Hematopoietic multipotent progenitor cell treated with erythropoietin and hydrocortisone succinate and interleukin-3 and kit ligand, for 6 days (in vitro differentiated cells): Measurements from ENCODE around the gene ZGPAT.

Experiments
- DNase-seq: peaks from one replicate; pipeline ENCODE4 v3.0.0-alpha.2; 2015

The ZGPAT gene

DNA sequence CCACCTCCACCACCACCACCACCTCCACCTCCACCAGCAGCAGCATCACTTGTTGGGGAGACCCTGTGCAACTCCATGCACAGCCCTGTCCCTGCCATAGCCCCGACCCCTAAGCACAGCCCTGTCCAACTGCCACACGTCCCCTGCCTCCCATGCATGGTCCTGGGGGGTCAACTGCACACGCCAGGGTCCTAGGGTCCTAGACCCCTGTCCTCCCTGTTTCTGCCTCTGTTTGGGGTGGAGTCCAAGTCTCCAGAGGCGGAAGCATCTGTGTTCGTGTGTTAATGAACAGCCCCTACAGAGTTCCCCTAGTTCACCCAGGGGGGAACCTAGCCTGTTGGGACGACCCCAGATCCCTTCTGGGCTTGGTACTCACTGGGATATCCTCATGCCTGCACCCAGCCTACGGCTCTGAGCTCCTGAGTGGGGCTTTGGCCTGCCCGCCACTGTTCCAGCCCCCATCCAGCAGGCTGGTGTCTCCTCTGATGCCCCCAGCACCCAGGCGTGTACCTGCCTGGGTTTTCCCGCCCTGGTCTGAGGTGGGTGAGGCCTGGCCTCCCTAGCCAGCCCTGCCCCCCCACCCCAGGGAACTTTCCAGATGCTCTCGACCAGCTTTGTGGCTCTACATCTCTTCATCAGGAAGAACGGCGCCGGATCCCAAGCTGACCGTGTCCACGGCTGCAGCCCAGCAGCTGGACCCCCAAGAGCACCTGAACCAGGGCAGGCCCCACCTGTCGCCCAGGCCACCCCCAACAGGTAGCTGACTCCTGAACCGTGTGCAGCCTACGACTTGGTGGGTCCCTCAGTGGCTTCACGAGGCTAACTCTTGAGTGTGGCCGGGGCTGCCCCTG lies 13.9 kb upstream of the ZGPAT start:
- no peak for DNase-seq

DNA sequence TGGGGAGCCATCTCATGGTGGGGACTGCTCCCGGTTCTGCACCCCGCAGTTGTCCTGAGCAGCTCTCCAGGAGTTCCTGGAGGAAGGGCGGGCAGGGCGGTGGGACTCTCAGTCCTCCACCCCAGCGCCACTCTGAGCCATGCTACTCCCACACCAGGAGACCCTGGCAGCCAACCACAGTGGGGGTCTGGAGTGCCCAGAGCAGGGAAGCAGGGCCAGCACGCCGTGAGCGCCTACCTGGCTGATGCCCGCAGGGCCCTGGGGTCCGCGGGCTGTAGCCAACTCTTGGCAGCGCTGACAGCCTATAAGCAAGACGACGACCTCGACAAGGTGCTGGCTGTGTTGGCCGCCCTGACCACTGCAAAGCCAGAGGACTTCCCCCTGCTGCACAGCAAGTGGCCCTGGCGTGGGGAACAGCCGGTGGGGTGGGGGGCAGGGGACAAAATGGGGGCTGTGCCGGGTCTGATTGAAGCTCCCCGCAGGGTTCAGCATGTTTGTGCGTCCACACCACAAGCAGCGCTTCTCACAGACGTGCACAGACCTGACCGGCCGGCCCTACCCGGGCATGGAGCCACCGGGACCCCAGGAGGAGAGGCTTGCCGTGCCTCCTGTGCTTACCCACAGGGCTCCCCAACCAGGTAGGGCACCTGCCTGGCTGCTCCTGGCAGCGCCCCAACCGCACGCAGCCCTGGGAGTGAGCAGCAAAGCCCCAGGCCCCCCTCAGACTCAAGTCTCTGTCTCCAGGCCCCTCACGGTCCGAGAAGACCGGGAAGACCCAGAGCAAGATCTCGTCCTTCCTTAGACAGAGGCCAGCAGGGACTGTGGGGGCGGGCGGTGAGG lies 13.0 kb upstream of the ZGPAT start:
- DNase-seq = no peak

DNA sequence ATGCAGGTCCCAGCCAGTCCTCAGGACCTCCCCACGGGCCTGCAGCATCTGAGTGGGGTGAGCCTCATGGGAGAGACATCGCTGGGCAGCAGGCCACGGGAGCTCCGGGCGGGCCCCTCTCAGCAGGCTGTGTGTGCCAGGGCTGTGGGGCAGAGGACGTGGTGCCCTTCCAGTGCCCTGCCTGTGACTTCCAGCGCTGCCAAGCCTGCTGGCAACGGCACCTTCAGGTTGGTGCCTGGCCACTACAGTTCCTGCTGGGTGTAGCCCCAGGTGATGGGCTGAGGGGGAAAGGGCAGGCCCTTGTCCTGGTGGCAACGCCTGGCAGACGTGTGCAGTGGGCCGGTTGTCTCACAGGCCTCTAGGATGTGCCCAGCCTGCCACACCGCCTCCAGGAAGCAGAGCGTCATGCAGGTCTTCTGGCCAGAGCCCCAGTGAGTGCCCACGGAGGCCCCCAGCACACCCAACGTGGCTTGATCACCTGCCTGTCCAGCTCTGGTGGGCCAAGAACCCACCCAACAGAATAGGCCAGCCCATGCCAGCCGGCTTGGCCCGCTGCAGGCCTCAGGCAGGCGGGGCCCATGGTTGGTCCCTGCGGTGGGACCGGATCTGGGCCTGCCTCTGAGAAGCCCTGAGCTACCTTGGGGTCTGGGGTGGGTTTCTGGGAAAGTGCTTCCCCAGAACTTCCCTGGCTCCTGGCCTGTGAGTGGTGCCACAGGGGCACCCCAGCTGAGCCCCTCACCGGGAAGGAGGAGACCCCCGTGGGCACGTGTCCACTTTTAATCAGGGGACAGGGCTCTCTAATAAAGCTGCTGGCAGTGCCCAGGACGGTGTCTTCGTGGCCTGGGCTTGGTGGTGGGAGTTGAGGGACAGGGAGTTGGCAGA lies 12.2 kb upstream of the ZGPAT start:
- DNase-seq = no peak

DNA sequence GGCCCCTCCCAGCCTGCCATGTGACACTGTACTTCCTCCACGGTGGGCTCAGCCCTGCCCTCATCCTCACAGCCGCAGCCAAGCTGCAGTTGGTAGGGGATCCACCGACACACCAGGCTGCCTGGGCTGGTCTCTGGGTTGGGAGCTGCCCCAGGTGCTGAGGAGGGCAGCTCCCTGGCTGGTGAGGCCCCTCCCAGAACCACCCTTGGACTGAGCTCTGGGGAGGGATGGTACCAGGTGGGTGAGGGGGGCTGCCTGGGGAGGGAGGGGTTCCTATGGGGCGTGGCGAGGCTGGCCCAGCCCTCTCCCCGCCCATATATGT lies 11.6 kb upstream of the ZGPAT start:
- DNase-seq = peak; percentile 60

DNA sequence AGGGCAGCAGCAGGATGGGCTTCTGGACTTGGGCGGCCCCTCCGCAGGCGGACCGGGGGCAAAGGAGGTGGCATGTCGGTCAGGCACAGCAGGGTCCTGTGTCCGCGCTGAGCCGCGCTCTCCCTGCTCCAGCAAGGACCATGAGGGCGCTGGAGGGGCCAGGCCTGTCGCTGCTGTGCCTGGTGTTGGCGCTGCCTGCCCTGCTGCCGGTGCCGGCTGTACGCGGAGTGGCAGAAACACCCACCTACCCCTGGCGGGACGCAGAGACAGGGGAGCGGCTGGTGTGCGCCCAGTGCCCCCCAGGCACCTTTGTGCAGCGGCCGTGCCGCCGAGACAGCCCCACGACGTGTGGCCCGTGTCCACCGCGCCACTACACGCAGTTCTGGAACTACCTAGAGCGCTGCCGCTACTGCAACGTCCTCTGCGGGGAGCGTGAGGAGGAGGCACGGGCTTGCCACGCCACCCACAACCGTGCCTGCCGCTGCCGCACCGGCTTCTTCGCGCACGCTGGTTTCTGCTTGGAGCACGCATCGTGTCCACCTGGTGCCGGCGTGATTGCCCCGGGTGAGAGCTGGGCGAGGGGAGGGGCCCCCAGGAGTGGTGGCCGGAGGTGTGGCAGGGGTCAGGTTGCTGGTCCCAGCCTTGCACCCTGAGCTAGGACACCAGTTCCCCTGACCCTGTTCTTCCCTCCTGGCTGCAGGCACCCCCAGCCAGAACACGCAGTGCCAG lies 11.0 kb upstream of the ZGPAT start, which contains the start of gene TNFRSF6B:
Gene TNFRSF6B, plus strand, starts transcription at position 25 of the 729 bp plus-strand sequence. Its CDS starts 116 bp downstream, at position 141.
- DNase-seq = peak; percentile 29

DNA sequence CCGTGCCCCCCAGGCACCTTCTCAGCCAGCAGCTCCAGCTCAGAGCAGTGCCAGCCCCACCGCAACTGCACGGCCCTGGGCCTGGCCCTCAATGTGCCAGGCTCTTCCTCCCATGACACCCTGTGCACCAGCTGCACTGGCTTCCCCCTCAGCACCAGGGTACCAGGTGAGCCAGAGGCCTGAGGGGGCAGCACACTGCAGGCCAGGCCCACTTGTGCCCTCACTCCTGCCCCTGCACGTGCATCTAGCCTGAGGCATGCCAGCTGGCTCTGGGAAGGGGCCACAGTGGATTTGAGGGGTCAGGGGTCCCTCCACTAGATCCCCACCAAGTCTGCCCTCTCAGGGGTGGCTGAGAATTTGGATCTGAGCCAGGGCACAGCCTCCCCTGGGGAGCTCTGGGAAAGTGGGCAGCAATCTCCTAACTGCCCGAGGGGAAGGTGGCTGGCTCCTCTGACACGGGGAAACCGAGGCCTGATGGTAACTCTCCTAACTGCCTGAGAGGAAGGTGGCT lies 10.4 kb upstream of the ZGPAT start:
- no peak for DNase-seq

DNA sequence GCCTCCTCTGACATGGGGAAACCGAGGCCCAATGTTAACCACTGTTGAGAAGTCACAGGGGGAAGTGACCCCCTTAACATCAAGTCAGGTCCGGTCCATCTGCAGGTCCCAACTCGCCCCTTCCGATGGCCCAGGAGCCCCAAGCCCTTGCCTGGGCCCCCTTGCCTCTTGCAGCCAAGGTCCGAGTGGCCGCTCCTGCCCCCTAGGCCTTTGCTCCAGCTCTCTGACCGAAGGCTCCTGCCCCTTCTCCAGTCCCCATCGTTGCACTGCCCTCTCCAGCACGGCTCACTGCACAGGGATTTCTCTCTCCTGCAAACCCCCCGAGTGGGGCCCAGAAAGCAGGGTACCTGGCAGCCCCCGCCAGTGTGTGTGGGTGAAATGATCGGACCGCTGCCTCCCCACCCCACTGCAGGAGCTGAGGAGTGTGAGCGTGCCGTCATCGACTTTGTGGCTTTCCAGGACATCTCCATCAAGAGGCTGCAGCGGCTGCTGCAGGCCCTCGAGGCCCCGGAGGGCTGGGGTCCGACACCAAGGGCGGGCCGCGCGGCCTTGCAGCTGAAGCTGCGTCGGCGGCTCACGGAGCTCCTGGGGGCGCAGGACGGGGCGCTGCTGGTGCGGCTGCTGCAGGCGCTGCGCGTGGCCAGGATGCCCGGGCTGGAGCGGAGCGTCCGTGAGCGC lies 9.8 kb upstream of the ZGPAT start:
- no peak for DNase-seq

DNA sequence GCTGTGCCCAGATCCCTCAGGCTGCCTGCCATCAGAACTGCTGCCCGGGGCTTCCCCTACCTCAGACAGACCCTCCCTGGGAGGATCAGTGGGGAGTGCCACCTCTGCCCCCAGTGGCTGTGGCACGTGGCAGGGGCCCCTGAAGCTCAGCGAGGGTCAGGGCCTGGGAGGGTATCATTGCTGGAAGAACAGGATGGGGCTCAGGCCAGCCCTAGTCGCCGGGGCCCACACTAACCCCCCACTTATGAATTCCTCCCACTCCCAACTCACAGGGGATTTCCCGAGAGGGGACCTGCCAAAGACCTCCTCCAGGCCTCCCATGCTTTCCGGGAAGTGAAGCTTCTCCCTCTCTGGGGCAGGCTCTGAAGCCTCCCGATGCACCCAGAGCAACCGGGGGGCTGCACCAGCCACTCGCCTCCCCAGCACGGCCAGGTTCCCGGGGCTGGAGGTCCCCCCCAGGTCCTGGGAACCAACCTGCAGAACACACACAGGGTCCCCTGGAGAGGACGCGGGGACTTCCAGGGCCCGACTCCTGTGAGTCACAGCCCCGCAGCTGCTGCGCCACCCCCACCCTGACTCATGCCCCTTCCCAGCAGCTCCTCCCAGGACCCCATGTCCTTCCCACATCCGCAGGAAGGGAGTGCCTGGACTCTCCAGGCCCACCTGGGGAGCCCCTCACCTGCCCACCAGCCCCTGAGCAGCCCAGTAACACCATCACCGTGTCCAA lies 8.9 kb upstream of the ZGPAT start:
- no peak for DNase-seq

DNA sequence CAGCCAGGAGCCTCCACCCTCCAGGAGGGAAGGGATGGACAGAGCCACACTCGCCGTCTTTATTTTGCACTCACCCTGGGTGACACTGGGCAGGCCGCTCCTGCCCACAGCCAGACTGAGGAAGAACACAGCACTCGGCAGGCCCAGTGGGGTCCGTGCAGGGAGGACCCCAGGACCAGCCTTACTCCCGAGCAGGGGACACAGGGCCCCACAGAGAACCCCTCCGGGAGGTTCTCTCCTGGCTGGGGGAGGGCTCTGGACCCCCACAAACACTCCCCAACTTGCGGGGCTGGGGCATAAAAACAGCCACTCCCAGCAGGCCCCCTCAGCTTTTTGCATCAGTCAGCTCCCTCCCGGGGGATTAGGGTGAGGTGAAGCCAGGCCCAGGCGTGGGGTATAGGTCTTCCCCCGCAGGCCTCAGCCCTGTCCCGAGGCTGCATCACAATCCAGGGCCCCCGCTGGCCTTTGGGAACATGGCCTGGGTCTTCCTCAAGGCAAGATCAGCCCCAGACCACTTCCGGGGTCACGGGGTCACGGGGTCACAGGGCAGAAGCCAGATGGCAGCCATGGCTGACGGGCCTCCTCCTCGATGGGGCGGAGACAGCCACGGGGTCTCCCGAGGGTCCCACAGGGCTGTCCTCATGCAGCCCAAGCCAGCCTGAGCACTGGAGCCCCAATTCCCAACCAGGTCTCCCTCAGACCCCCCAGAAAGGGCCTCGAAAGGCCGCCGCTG lies 8.2 kb upstream of the ZGPAT start:
- DNase-seq = no peak

DNA sequence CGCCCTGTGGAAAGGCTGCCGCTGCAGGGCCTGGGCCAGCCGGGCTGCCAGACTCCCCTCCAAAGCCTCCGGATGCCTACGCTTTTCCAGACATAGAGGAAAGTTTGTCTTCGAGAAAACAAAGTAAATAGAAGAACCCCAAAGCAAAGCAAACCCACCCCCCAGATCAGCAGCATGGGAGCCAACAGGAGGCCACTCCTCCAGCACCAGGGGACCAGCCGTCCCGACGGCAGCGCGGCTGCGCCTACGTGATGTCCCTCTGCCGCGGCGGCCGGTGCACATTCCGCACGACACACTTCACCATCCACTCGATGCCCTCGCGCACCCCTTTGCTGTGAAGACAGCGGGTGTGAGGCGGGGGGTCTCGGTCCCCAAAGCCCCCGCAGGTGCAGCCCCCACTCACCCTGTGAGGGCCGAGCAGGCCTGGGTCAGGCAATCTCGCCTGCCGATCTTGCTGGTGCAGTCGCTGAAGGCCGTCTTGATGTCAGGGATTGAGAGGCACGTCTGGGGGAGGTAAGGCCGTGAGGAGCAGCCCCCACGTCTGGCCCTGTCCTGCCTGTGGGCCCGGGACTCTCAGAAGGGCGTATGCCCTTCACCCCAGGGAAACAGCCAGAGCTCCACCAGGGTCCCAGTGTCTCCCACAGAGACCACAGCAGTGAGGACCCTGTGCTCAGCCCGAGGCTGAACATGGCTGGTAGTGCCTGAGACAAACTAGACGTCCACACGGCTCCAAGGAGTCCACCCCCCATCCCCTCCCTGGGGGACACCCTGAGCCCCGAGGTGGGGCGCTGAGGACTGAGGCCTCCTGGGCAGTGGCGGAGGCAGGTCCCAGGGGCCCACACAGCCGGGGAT lies 7.4 kb upstream of the ZGPAT start:
- no peak for DNase-seq

DNA sequence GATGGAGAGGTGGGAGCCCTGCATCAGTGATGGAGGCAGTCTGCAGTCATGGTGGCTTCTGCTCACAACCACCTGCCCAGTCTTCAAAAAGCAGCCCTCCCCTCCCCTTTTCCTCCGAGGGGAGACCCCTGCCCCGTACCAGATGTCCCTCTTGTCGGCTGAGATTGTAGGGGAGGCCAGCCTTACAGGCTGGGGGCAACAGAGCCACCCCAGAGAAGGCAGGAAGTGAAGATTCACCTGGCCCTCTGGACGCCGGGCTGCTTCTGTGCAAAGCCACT lies 6.8 kb upstream of the ZGPAT start:
- DNase-seq = no peak

DNA sequence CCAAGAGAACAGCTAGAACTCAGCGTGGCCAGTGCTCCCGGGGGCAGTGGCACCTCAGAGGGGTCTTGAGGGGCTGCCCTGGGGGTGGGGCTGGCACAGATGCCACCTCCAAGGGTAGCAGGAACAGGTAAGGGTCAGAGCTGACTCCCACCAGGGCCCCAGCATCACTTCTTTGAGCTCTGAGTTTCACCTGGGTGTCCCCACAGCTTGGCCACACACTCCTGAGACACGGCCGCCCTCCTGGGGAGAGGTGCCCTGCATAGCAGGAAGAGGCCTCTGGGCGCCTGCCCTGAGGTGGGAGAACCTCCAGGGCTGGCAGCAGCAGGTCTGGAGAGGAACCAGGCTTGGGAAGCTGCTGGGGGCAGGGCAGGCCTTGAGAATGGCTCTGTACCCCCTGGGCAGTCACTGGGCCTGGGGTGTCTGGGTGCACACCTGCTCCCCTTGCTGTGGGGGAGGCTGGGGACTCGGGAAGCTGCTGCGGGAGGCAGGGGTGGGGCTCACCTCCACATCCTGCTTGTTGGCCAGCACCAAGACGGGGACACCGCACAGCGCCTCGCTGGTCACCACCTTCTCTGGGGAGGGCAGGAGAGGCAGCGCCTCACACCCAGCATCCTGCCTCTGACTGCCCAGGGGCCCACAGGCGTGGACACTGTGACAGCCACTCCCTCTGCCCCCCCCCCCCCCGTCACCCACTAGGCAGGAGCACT lies 6.4 kb upstream of the ZGPAT start:
- DNase-seq = no peak

DNA sequence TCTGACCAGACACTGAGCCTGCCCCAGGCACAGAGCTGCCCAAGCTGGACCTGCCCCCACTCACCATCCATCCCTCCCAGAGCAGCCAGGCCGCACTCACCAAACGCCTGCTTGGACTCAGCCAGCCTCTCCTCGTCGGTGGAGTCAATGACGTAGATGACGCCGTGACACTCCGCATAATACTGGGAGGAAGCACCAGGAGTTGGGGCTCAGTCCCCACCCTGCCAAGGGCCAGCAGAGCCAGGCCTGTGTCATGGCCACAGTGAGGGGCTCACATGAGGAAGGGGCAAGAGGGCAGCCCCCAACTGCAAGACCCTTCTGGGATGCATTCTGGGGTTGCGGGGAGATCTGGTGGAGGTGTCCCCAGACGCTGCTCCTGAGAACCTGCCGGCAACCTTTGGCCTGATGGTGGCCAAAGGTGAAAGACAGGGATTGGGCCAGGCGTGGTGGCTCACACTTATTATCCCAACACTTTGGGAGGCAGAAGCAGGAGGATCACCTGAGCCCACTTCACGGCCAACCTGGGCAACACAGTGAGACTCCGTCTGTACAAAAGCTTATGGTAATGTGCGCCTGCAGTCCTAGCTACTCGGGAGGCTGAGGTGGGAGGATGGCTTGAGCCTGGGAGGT lies 5.7 kb upstream of the ZGPAT start:
- no peak for DNase-seq

DNA sequence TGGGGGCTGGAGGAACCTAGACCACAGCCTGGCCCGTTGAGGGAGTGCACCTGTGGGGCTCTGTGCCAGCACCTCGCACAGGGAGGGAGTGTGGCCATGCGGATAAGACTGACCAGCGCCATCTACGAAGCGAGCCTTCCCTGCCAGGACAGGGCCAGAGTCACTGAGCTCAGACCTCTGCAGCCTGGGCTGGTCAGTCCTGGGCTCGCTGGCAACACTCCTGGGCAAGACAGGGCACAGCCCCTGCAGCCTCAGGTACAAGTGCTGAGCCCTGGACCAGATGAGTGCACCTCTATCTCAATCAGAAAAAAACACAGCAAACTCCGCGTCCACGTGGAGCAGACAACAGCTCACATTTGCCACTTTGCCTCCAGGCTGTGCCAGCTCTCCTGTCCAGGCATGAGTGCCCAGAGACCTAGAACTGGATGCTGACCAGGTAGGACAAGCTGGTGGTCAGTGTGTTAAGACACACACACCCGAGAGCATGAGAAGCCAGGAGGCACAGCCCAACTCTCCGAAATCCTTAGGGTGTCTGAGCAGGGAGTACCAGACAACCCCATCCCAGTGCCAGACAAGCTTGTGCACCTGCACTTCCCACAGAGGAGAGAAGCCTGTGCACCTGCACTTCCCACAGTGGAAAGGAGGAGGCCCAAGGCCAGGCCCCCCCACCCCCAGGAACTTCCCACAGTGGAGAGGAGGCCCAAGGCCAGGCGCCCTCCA lies 4.9 kb upstream of the ZGPAT start:
- DNase-seq = no peak

DNA sequence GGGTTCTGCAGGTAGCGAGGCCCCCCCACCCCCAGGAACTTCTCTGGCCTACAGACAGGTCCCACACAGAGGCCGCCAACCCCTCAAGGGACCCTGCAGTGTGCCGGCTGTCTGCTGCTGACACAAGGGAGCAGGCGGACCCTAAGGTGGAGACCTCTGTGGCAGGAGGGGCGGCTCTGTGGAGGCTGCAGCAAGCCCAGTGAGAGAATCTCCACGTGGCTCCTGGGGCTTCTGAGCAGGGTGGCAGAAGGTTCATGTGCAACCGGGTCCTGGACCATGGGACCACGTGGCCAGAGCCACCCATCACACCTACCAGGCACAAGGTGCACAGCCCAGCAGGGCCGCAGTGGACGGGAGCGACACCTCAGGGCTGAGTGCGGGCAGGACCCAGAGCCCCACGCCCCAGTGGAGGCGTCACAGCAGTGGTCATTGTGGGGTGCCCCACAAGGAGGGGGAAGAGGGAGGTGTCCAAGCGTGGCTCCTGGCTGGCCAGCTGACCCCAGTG lies 4.3 kb upstream of the ZGPAT start:
- no peak for DNase-seq

DNA sequence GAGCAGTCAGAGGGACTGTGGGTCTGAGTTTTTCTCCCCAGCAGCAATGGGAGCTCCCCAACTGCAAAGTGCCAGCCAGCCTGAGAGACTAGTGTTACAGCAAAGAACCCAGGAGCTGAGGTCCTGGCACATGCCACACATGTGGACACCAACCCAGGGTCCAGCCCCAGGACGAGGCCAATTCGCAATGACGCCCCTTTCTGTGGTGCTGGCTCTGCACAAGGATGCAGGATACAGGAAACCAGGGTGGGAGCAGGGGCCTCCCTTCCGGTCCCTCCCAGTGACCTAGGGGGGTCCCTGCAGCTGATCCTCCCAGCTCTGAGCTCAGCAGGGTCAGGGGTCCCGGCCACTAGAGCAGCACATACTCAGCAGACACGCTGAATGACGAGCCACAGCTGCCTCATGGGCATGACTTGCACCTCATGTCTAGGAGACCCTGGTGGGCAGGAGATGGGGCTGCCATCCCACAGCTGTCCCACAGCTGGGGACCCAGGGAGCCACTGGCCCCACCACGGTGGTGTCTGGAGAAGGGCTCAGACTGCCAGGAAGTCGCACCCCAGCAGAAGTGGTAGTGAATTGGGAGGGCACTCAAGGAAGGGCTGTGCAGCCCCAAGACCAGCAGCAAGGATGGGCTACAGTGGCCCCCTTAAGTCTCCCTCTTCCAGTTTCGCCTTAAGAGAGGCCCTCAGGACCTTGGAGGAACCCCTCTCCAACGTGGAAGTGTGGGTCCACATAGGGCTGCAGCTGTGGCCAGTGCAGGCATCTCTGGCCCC lies 3.7 kb upstream of the ZGPAT start:
- no peak for DNase-seq

DNA sequence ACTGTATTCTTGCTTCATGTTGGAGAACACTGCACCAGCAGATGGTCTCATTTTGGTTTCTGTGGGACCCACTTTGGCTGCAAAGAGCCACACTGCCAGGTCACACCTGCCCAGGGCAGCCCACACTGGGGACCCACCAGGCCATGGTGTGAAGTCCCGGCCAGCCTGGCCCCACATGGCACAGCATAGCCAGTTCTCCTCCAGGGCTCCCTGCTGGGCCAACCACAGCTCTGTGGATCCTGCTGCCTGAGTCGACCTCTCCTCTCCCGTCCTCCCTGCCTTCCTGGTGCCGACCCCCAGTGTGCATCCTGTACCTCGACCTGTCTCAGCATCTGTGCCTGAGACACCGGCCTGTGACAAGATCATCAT lies 3.1 kb upstream of the ZGPAT start:
- no peak for DNase-seq
